HG03521 (cell line): ENCODE measurements around the gene KLHL15.
A peak's percentile ranks its signal among the peaks of the same experiment; 100 is the strongest.

Experiments used
- ATAC-seq: cut with Tn5 transposase; IDR thresholded peaks from one replicate; pipeline ENCODE4 v1.9.1; 2021; ENCODE audit warnings: mild to moderate bottlenecking, moderate library complexity; ENCODE audit not compliant: unreplicated experiment

KLHL15 gene

GRCh38 chrX:23953908-23954269, 73.1 kb downstream of the KLHL15 start:
- no peak for ATAC-seq

DNA sequence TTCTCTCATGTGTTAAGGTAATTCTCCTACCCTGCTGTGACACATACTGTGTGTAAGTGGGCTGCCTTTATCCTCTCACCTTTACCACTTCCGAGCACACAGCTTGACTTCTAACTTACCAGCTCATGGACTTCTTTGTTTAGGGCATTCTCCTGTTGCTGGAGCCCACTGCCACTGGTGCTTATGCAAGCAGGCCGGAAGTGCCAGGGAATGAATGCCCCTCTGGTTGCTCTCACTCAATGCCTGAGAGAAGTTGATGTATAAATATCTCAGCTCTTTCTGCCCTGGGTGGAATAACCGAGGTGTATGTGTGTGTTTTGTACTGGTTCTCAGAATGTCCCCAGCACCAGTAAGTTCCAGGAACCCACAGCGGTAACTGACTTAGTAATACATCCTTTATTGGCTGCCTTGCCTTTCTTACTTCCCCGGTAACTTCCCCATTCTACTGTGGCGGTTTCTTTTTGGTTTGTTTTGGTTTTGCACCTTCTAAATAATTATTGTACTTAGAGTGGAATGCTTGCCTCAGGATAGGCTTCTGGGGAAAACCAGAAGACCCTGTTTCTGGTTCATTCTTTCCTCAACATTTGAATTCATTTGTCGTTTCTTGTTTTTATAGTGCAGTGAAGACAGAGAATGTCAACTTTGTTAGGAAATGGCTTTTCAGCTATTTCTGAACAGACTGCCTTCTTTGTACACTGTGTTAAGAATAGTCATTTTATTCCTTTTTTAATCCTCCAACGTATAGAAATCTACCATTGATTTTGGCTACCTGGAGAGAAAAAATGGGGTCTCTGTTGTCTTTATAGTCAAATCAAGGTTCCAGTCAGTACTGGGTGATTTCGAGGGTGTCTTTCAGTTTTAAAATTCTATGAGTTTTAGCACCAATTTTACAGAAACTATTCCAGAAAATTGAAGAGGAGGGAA, 73.7 kb downstream of the KLHL15 start:
- peak; percentile 85 for ATAC-seq

DNA sequence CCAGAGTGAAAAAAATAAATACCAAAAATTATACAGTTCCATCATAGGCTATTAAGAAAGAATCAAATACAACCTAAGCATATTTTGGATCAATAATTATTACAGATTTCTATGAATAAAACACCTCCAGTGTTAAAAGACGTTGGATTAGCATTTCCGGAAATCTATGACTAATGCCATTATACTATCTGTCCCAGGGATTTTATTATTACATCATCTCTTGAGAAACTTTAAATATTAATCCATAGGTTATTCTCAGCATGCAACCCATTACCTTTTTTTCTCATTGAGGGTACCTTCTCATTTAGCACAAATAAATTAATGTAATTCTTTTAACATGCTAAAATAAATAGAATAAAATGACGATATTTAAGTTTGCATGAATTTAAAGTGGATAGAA, 74.6 kb downstream of the KLHL15 start:
- ATAC-seq: no peak

GRCh38 chrX:23945206-23945605, 81.8 kb downstream of the KLHL15 start:
- no peak for ATAC-seq

DNA sequence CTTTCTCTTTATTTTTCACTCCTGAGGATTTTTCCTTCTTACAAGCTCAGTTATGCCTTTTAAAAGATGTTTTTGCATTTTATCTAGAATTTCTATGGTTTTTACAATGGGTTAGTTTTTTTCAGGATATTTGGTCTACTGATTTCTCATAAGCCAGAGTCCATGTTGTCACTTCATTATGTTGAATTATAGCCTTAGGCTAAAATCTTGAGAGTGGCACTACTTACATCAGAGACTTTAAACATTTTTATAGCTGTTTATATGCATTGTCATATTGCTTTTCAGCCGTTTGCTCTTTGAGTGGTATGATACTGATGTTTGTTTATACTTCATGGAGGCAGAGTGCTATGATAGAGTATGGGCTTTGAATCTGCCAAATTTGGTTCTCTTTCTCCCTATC, 82.8 kb downstream of the KLHL15 start:
- no peak for ATAC-seq

DNA sequence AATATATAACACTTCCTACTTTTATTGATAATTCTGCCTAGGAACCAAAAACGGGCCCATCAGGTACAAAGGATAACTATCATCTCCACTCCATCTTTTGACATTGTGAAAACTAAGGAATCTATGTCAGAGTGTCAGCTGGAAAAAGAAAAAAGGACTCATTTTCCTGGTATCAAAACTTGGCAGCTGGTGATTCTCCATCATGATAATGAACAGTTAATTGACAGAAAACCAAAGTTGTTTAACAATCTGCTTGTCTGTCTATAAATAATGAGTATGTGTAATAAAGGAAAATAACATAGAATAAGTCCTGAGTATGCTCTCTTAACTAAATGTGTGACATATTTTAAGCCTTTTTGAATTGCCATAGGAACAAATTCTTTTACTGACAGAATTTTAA, 87.8 kb downstream of the KLHL15 start:
- ATAC-seq: no peak

- ATAC-seq: no peak
These were observed 88.3 kb downstream of the KLHL15 start for GRCh38 chrX:23938690-23939089.

DNA sequence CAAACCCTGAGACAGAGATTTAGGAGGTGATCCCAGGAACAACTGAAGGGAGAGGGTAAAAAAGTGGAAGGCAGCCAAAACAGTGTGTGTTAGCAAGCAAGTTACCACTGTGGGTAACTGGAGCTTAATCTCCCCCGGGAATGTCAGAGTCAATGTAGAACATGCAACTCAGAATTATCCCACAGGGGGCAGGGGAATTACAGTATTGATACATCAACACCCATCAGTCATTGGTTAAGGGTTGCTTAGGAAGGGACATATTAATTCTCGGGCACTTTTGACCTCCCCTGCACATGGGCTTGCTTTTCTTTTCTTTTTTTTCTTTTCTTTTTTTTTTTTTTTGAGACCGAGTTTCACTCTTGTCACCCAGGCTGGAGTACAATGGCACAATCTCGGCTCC, 89.9 kb downstream of the KLHL15 start:
- ATAC-seq: no peak

DNA sequence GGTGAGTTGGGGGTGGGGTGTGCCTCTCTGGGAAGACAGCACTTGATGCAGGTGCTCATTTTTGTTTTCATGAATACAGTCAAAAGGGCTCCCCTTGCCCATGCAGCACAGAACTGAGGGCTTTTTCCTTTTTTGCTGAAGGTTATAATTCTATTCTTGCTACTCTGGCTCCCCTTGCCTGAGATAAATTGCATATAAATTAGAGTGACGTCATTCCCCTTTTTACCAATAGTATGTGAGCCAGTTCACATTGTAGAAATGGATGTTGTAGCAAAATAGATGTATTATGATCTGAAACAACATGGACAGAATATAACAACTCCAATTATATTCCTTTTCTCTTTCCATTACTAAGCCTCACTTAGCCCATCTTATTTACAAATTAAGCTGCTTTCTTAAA, 90.8 kb downstream of the KLHL15 start:
- ATAC-seq: no peak

DNA sequence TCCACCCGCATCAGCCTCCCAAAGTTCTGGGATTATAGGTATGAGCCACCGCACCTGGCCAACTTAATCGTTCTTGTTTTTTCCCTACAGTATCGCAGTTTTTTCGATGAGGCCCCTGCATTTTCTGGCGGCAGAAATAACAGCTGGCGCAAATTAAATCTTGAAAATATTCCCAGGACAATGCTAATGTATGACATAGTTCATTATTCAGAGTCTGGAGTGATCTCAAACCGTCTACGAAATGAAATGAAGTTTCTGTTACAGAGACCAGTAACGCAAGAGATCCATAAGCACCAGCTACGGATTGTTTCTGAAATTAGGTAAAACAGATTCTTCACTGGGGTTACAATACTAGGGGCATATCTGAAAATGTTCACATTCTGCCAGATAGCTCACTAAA, 91.9 kb downstream of the KLHL15 start:
- ATAC-seq: no peak
